HepG2 (cell line): Measurements from ENCODE around the gene ECSCR. TPM values are rescaled to one million over a fixed set of nuclear protein-coding genes. Genes with fewer than 3 reads are reported as not detected.
"Not testable (repeated sequence)": the region's sequence is repeated elsewhere in the genome, so short reads cannot be mapped to it uniquely, and the experiment has no call there.

Experiments
- ATAC-seq: fragments of 200-7000 bp; cut with Tn5 transposase; 3 replicates; pipeline ENCODE4 v1.9.1; 2020; ENCODE audit warnings: mild to moderate bottlenecking, moderate library complexity
- BruUV-seq: library from RNA; stranded (reverse); fragments of 400-500 nt; replicated peaks from 2 replicates; lab custom pipeline; 2021; lab: Mats Ljungman, UMichigan
- CTCF ChIA-PET: fragments of 300-600 bp; formaldehyde crosslinking; extraction: SDS; loops from one replicate; lab custom pipeline; 2021; ENCODE audit warnings: low total read pairs, inconsistent platforms, low intra/inter-chr PET ratio; lab: Yijun Ruan, JAX
- POLR2A ChIA-PET: fragments of 350-600 bp; sonication (Branson Sonifier 250); formaldehyde crosslinking; loops from one replicate; lab custom pipeline; 2020; ENCODE audit warnings: antibody characterized with exemption, inconsistent platforms; lab: Yijun Ruan, JAX
- DNase-seq: peaks from one replicate; pipeline ENCODE4 v3.0.0-alpha.2; 2015; ENCODE audit warnings: low spot score
- FAIRE-seq: peaks from 3 replicates; lab custom pipeline; 2011; peaks lifted over from hg19 to GRCh38; lab: Jason Lieb, UNC
- H2AFZ ChIP-seq: one replicate; pipeline ENCODE4 v1.6.1; 2011; ENCODE audit warnings: low read length, inconsistent platforms
- H3K27ac ChIP-seq: fragments of 300-600 bp; 3 replicates; pipeline ENCODE4 v1.8.0; 2011; ENCODE audit warnings: mixed run types, mild to moderate bottlenecking, mixed read lengths, low read length, inconsistent platforms; ENCODE audit not compliant: insufficient read depth; ENCODE audit errors: extremely low read length
- H3K27me3 ChIP-seq, 2 experiments: fragments of 200-600 bp in 1 of 2; 2 replicates in 1 of 2; 3 replicates in 1 of 2; pipeline versions ENCODE4 v1.6.0 to v1.8.0; 2011; ENCODE audit warnings: low read length in 2 of 2, mild to moderate bottlenecking in 2 of 2, moderate library complexity in 2 of 2, inconsistent platforms in 1 of 2; ENCODE audit not compliant: insufficient read depth in 2 of 2, control insufficient read depth in 1 of 2
- H3K36me3 ChIP-seq, 2 experiments: fragments of 200-600 bp in 1 of 2; replicated peaks in 1 of 2; 2 replicates in 1 of 2; 3 replicates in 1 of 2; pipeline versions ENCODE4 v1.5.1 to v1.8.0; 2011; ENCODE audit warnings: low read length in 2 of 2, inconsistent platforms in 1 of 2; ENCODE audit not compliant: insufficient read depth in 2 of 2, control insufficient read depth in 1 of 2
- H3K4me1 ChIP-seq: 2 replicates; pipeline ENCODE4 v1.5.1; 2012; ENCODE audit warnings: low read length, inconsistent platforms; ENCODE audit not compliant: insufficient read depth
- H3K4me2 ChIP-seq: 2 replicates; pipeline ENCODE4 v1.6.0; 2011; ENCODE audit warnings: low read depth, low read length, inconsistent platforms
- H3K4me3 ChIP-seq, 3 experiments: fragments of 200-600 bp in 1 of 3; sonication (generic), shearing (Covaris generic) in 1 of 3; replicated peaks in 1 of 3; 2 replicates each; pipeline ENCODE4 v1.5.1; 2011 to 2016; ENCODE audit warnings: low read length in 3 of 3, inconsistent platforms in 2 of 3, low read depth in 2 of 3, mild to moderate bottlenecking in 2 of 3, control low read depth in 1 of 3, mixed read lengths in 1 of 3; ENCODE audit not compliant: insufficient read depth in 1 of 3
- H3K79me2 ChIP-seq: one replicate; pipeline ENCODE4 v1.6.1; 2011; ENCODE audit warnings: low read length, inconsistent platforms; ENCODE audit not compliant: insufficient read depth
- H3K9ac ChIP-seq: 2 replicates; pipeline ENCODE4 v1.6.0; 2011; ENCODE audit warnings: mild to moderate bottlenecking, low read depth, low read length, inconsistent platforms; ENCODE audit not compliant: insufficient read depth
- H3K9me3 ChIP-seq: 2 replicates; pipeline ENCODE4 v1.5.1; 2012; ENCODE audit warnings: mild to moderate bottlenecking, low read length
- H4K20me1 ChIP-seq: 2 replicates; pipeline ENCODE4 v1.6.0; 2011; ENCODE audit warnings: inconsistent platforms, mild to moderate bottlenecking, low read length, moderate library complexity; ENCODE audit not compliant: insufficient read depth
- ARNTL ChIP-seq: sonication (generic); formaldehyde crosslinking; IDR thresholded peaks from 2 replicates; pipeline ENCODE4 v1.4.0; 2020; ENCODE audit warnings: mild to moderate bottlenecking, missing genetic modification reagents
- ATF6 ChIP-seq: sonication (generic); formaldehyde crosslinking; conservative IDR thresholded peaks from 2 replicates; pipeline ENCODE4 v1.4.0; 2020; ENCODE audit warnings: missing genetic modification reagents
- BATF2 ChIP-seq: sonication (generic); formaldehyde crosslinking; IDR thresholded peaks from 2 replicates; pipeline ENCODE4 v1.8.0; 2022; ENCODE audit warnings: mild to moderate bottlenecking, missing genetic modification reagents, moderate library complexity
- PRDM4 ChIP-seq: sonication (generic); formaldehyde crosslinking; IDR thresholded peaks from 2 replicates; pipeline ENCODE4 v1.9.0; 2021; ENCODE audit warnings: missing genetic modification reagents, borderline replicate concordance
- ZNF235 ChIP-seq: sonication (generic); formaldehyde crosslinking; IDR thresholded peaks from 2 replicates; pipeline ENCODE4 v1.8.1; 2023; ENCODE audit warnings: mild to moderate bottlenecking, missing genetic modification reagents, borderline replicate concordance
- WGBS: methylation state at CpG from one replicate; pipeline ENCODE4 v1.1.6; 2017; ENCODE audit warnings: low lambda C conversion rate; 5-methylcytosine and 5-hydroxymethylcytosine counted together
- in situ Hi-C: cut with HindIII; loops from 2 replicates; pipeline ENCODE4 v1.10.0; 2017; ENCODE audit warnings: low pct_unique_long_range_greater_than_20kb; ENCODE audit not compliant: extremely low pct_ligation_motif_present
- intact Hi-C: fragments of 100-400 bp; cut with micrococcal nuclease; formaldehyde crosslinking; loops from one replicate; pipeline ENCODE4 v1.10.0; 2022; ENCODE audit not compliant: unreplicated experiment
- polyA plus RNA-seq, 8 experiments: library from polyadenylated mRNA; depleted of rRNA in 3 of 8; stranded (reverse) in 7 of 8; unstranded in 1 of 8; fragments of >200 nt; fragmentation: Illumina TruSeq in 4 of 8; extraction: Trizol in 4 of 8; gene quantifications; 2 replicates each; pipeline versions ENCODE4 v1.2.1 to v1.2.3, GENCODE V29; 2011 to 2016; ENCODE audit warnings: low read depth in 4 of 8, missing spikeins in 1 of 8, mixed read lengths in 1 of 8; ENCODE audit not compliant: insufficient read depth in 1 of 8
- total RNA-seq, 5 experiments: library from RNA; depleted of rRNA; stranded (reverse); fragments of >200 nt; fragmentation: Illumina TruSeq; extraction: Trizol; gene quantifications; 2 replicates each; pipeline ENCODE4 v1.2.3, GENCODE V29; 2016; ENCODE audit warnings: low read depth in 1 of 5

Gene ECSCR
- total and polyA plus RNA-seq, 2 of the 13 experiments (the other 11 are each of a cell fraction or from before 2014, with no cell fraction given) = 0.18 TPM; not detected in 1

GRCh38 chr5:139445325-139446170, 17.0 kb downstream of the ECSCR start (continued):
- TF ChIP-seq PRDM4 (CRISPR knock-in tag) (no peak), ATF6 (no peak), ARNTL (CRISPR knock-in tag) (no peak)

GRCh38 chr5:139443831-139444453, 18.6 kb downstream of the ECSCR start:
- Histone ChIP-seq H3K9me3 (no peaks in the 10 kb centered on the region), H3K4me2 (no peak overlapping the region), H3K9ac (no peak overlapping the region), H4K20me1 (no peaks in the 10 kb centered on the region), H3K27ac (no peak overlapping the region), H3K79me2 (no peaks in the 10 kb centered on the region), H3K4me1 (peaks cover 7% of the 10 kb centered on the region), H3K36me3 (no peaks in the 10 kb centered on the region), H2AFZ (no peak overlapping the region), H3K27me3 (peaks cover 0 to 11% of the 10 kb centered on the region in 2 experiments; a peak in 2 of 5 replicates), H3K4me3 (no peak overlapping the region)
- intact Hi-C loops (no loop called here), in situ Hi-C loops (no loop called here)
- 41% methylated on average over 4 of the region's 4 CpGs for WGBS
- no peak for FAIRE-seq
- no peak for TF ChIP-seq BATF2 (CRISPR knock-in tag)
- no peak for TF ChIP-seq ZNF235
- no peak for DNase-seq
- ChIA-PET CTCF (no interaction called here), POLR2A (no interaction called here)
- no peak for ATAC-seq
- no TSS peak for BruUV-seq

GRCh38 chr5:139440416-139440815, 22.1 kb downstream of the ECSCR start:
- H3K4me3 ChIP-seq, H3K36me3 ChIP-seq, H3K79me2 ChIP-seq, H4K20me1 ChIP-seq, ATAC-seq, H3K27ac ChIP-seq, BruUV-seq, in situ Hi-C loops, FAIRE-seq, CTCF ChIA-PET, intact Hi-C loops, H3K4me2 ChIP-seq, H3K9ac ChIP-seq, H2AFZ ChIP-seq, DNase-seq, H3K9me3 ChIP-seq: not testable (repeated sequence)
- 93% methylated on average over 17 of the region's 17 CpGs for WGBS
- POLR2A ChIA-PET = interaction anchor here (1.8 to 2.4 kb wide), 2 partner anchors 37 to 63 kb away, joined by 8 to 52 read pairs; partner anchors contain the start of gene SPATA24
- Histone ChIP-seq H3K27me3 (0 out of 5 replicates have a peak, but pooled peaks cover 0 to 11% of the 10 kb centered on the region in 2 experiments), H3K4me1 (peaks cover 15% of the 10 kb centered on the region)
